GM19043 (cell line): ENCODE data around the gene DEGS1.
"Not testable (repeated sequence)": the region's sequence is repeated elsewhere in the genome, so short reads cannot be mapped to it uniquely, and the experiment has no call there.

Experiments
- ATAC-seq: cut with Tn5 transposase; IDR thresholded peaks from one replicate; pipeline ENCODE4 v1.9.1; 2021; ENCODE audit warnings: low read depth; ENCODE audit not compliant: unreplicated experiment

DEGS1 gene

GRCh38 chr1:224180783-224181452 is 2.1 kb upstream of the DEGS1 start:
- no peak for ATAC-seq

GRCh38 chr1:224181453-224181810 is 1.6 kb upstream of the DEGS1 start:
- ATAC-seq, result no peak

DNA sequence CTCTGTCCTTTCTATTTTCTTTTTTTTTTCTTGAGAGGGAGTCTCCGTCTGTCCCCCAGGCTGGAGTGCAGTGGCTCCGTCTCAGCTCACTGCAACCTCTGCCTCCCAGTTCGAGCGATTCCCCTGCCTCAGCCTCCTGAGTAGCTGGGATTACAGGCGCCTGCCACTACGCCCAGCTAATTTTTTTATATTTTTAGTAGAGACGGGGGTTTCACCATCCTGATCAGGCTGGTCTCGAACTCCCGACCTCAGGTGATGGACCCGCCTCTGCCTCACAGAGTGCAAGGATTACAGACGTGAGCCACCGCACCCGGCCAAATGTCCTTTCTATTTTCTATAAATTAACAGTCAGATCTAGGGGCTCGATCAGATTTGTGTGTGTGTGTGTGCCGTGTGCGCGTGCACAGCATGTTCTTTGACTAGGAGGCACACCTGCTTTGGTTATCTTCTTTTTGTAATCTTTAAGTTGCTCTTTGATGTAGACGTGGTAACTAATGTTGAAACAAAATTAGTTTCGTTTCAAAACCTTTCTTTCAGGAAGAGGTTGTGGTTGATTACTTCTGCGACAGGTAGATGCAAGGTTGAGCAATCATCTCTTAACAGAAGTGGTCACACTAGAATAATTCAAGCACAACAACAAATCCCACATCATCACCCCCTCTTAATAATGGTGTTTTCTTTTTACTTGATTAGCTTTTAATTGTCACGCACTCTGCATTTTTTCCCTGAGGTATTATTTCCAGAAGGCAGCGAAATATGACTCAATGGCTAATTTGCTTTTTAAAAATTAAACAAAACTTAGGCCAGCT is 779 bp upstream of the DEGS1 start:
- ATAC-seq, result peak; percentile 43

- ATAC-seq, result peak; percentile 29
Measured at GRCh38 chr1:224183591-224184312, 712 bp downstream of the DEGS1 start.

DNA sequence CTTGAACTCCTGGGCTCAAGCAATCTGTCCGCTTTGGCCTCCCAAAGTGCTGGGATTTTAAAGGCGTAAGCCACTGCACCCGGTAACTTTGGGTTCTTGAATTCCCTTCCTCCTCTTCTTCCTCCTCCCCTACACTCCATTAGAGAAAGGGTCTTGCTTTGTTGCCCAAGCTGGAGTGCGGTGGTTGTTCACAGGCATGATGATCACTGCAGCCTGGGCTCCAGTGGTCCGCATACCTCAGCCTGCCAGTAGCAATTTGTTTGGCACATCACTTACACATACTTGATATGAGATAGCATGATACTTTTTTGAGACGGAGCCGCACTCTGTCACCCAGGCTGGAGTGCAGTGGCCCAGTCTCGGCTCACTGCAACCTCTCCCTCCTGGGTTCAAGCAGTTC is 2.2 kb downstream of the DEGS1 start:
- ATAC-seq, result no peak

DNA sequence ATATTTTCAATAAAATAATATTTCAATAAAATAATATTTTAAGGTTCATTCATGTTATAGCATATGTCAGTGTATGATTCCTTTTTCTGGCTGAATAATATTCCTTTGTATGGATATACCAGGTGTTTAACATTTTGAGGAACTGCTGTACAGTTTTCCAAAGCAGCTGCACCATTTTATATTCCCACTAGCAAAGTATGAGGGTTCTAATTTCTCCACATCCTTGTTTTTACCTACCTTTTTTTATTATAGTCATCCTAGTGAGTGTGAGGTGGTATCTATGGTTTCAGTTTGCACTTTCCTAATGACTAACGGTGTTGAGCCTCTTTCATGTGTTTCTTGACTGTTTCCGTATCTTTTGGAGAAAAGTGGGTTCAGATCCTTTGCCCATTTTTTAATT is 5.2 kb downstream of the DEGS1 start:
- ATAC-seq, result no peak

DNA sequence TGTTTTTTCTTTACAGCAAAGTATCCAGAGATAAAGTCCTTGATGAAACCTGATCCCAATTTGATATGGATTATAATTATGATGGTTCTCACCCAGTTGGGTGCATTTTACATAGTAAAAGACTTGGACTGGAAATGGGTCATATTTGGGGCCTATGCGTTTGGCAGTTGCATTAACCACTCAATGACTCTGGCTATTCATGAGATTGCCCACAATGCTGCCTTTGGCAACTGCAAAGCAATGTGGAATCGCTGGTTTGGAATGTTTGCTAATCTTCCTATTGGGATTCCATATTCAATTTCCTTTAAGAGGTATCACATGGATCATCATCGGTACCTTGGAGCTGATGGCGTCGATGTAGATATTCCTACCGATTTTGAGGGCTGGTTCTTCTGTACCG is 6.5 kb downstream of the DEGS1 start:
- no peak for ATAC-seq

DNA sequence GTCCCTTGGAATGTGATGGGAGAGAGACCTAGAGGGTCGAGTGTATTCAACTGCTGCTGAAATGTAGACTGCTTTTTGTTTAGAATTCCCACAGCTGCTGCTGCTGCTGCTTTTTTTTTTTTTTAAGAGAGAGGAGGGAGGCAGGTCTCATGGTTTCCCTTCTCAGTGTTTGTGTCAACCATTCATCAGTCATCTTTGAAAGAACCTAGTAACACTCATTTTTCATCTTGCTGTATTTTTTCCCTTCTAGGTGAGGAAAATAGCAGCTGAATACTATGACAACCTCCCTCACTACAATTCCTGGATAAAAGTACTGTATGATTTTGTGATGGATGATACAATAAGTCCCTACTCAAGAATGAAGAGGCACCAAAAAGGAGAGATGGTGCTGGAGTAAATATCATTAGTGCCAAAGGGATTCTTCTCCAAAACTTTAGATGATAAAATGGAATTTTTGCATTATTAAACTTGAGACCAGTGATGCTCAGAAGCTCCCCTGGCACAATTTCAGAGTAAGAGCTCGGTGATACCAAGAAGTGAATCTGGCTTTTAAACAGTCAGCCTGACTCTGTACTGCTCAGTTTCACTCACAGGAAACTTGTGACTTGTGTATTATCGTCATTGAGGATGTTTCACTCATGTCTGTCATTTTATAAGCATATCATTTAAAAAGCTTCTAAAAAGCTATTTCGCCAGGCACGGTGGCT is 9.2 kb downstream of the DEGS1 start:
- no peak for ATAC-seq

DNA sequence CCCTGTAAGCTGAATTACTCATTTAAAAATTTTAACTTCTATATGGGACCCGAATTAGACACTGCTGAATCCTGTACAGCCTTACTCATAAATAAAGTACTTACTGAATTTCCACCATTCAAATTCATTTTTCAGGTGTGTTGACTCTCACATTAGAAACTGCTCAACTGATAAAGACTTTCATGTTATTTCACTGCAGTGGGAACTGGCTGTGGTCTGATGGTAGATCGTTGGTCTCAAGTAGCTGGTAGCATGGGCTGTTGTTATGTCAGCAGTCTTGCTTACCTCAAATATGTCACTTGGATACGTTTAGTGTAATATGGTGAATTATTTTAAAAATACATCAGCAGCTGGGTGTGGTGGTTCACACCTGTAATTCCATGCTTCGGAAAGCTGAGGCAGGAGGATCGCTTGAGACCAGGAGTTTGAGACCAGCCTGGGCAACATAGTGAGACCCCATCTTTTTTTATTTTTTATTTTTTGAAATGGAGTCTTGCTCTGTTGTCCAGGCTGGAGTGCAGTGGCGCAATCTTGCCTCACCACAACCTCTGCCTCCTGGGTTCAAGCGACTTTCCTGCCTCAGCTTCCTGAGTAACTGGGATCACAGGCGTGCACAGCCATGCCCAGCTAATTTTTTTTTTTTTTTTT is 10.4 kb downstream of the DEGS1 start:
- no peak for ATAC-seq

DNA sequence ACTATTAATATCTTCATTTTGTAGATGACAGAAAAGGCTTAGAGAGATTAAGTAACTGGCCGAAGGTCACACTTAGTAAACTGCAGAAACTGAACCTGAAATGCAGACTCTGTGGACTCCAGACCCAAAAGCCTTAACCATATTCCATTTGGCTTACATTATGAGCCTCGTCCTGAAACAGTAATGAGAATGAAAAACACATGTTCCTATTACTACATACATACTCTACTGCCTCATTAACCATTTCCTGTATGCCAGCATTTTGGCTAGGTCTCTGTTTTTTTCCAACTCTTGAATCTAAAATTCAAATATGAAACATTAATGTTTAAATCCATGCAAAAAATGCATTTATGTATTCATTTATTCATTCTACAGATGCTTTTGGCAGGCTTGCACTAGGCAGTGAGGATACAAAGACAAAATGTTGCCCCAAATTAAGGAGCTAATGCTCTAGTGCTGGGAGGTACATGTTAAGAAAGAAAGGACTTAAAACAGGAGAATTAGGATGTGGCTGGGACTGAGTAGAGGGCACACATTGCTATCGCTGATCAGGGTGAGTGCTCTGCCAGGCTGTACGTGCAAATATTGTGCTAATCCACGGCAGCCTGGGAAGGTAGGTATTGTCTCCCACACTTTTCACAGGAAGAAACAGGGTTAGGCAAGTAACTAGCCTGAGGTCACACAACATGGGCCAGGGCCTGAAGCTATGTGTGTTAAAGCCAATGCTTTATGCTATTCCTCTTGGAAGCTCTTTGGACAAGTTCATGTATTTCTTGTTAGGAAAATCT is 14.0 kb downstream of the DEGS1 start:
- no peak for ATAC-seq

DNA sequence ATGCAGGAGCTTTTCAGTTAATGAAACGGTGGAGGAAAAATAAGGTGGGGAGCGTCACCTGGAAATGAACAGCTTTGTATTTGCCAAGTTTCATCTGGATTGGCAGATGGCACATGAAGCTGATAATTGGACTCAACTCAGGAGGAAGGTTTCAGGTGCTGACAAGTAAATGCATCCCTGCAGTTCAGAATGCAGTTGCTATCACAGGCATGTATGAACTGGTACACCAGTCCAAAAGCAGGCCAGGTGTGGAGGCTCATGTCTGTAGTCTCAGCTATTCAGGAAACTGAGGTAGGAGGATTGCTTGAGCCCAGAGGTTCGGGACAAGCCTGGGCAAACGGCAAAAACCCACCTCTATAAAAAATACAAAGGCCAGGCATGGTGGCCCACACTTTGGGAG is 15.5 kb downstream of the DEGS1 start:
- ATAC-seq, result no peak

DNA sequence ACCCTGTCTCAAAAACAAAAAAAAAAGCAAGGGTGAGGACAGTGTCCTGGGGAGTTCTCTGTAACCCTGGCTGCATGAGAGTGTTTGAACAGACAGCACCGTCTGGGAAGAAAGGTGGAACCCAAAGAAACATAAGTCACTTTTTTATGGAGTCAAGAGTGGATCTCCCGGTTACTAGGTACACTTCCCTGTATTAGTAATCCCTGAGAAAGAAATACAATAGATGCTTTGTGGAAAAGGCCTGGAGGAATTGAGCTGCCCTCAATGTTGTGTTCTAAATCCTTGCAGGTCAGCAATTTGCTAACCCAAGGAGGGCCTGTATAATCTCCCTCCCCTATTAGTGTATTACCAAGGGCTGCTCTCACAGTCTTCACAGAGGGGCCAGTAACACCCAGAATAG is 16.6 kb downstream of the DEGS1 start:
- no peak for ATAC-seq

DNA sequence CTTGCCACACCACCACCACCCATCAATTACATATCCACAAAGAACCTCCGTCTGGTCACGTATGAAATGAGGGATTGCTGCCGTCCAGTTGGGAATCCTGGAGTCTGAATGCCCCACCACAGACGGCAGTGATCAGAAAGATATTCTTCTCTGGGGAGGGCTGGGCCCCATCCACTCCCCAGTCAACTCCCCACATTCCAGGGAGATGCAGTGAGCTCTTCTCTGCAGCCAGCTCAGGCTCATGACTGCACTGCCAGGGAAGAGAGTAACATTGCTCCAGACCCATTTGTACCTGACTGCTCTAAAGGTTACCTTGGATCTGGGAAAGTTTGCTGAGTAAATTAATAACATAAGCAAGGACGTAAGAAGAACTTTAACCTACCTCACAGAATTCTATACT is 18.3 kb downstream of the DEGS1 start:
- no peak for ATAC-seq

- no peak for ATAC-seq
Measured at GRCh38 chr1:224201853-224202252, 18.8 kb downstream of the DEGS1 start.

GRCh38 chr1:224203243-224204016 is 20.4 kb downstream of the DEGS1 start:
- peak; percentile 62 for ATAC-seq

DNA sequence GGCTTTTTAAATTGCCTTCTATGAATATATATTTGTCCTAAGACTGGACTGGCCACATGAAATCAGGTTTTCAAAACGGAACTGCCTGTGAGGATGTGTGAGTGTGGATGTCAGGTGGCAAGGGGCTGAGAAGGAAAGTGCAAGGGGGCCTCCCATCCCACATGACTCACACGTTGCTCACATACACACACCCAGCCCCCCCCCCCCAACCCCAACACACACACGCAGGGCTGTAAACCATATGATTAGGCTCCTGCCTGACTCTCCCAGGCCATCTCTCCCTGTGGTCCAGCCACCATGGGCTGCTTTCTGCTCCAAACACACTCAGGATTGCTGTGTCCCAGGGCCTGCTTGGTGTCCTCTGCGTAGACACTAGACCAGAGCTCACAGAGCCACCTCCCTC is 22.4 kb downstream of the DEGS1 start:
- ATAC-seq, result no peak

- ATAC-seq, result not testable (repeated sequence)
Measured at GRCh38 chr1:224205931-224206538, 23.0 kb downstream of the DEGS1 start.

GRCh38 chr1:224211206-224211962 is 28.3 kb downstream of the DEGS1 start:
- ATAC-seq, result no peak
